ENCODE results near the gene TBC1D5.

Gene TBC1D5

GRCh38 chr3:17266846-17267245 is 475.6 kb downstream of the TBC1D5 start:
- no peak overlapping the region for H3K4me3 ChIP-seq (ENCODE audit: low read depth, low read length)
- no peak for TF ChIP-seq CTCF (IDR thresholded peaks at IDR 0.05; ENCODE audit: borderline replicate concordance, insufficient read depth, low read depth, low read length)

- no peak for TF ChIP-seq CTCF (IDR thresholded peaks at IDR 0.05; ENCODE audit: borderline replicate concordance, insufficient read depth, low read depth, low read length)
- H3K4me3 ChIP-seq (ENCODE audit: low read depth, low read length): no peak overlapping the region
These were observed 480.6 kb downstream of the TBC1D5 start for GRCh38 chr3:17261627-17262369.

- no peak overlapping the region for H3K4me3 ChIP-seq (ENCODE audit: low read depth, low read length)
- no peak for TF ChIP-seq CTCF (IDR thresholded peaks at IDR 0.05; ENCODE audit: borderline replicate concordance, insufficient read depth, low read depth, low read length)
These were observed 482.2 kb downstream of the TBC1D5 start for GRCh38 chr3:17260257-17260656.

- TF ChIP-seq CTCF (IDR thresholded peaks at IDR 0.05; ENCODE audit: borderline replicate concordance, insufficient read depth, low read depth, low read length): no peak
These were observed 482.7 kb downstream of the TBC1D5 start for GRCh38 chr3:17259685-17260084.

GRCh38 chr3:17258823-17259436 is 483.5 kb downstream of the TBC1D5 start:
- H3K4me3 ChIP-seq (ENCODE audit: low read depth, low read length): no peak overlapping the region
- TF ChIP-seq CTCF (IDR thresholded peaks at IDR 0.05; ENCODE audit: borderline replicate concordance, insufficient read depth, low read depth, low read length): peak; percentile 47; the same call in 1 of the 2 replicates

More at GRCh38 chr3:17259685-17260084, 482.7 kb downstream of the TBC1D5 start:
- no peak overlapping the region for H3K4me3 ChIP-seq (ENCODE audit: low read depth, low read length)

GRCh38 chr3:17257269-17257668 is 485.2 kb downstream of the TBC1D5 start:
- no peak overlapping the region for H3K4me3 ChIP-seq (ENCODE audit: low read depth, low read length)
- no peak for TF ChIP-seq CTCF (IDR thresholded peaks at IDR 0.05; ENCODE audit: borderline replicate concordance, insufficient read depth, low read depth, low read length)

- no peak overlapping the region for H3K4me3 ChIP-seq (ENCODE audit: low read depth, low read length)
- no peak for TF ChIP-seq CTCF (IDR thresholded peaks at IDR 0.05; ENCODE audit: borderline replicate concordance, insufficient read depth, low read depth, low read length)
These were observed 498.8 kb downstream of the TBC1D5 start for GRCh38 chr3:17243621-17244020.

Measured in GM12875 (cell line).